ENCODE results near the gene RGS3.

RGS3 gene

DNA sequence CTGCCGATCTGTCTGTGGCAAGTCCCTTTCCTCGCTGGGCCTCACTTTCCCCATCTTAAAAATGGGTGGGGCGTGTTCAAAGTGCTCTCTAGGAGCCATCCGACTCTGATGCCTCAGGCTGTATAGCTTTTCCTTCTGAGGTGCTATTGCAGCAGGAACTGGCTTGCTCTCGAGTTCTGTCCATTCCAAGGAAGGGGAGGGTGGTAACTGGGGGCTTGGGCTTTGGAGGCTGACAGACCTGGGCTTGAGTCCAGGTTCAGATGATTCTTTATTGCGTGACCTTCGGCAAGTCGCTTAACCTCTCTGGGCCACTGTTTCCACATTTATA lies 139.5 kb downstream of the RGS3 start:
- Histone ChIP-seq H3K9me3 (ENCODE audit: low read length) (no peaks in the 10 kb centered on the region), H3K4me1 (ENCODE audit: insufficient read depth, low read length) (peaks cover 20% of the 10 kb centered on the region)

DNA sequence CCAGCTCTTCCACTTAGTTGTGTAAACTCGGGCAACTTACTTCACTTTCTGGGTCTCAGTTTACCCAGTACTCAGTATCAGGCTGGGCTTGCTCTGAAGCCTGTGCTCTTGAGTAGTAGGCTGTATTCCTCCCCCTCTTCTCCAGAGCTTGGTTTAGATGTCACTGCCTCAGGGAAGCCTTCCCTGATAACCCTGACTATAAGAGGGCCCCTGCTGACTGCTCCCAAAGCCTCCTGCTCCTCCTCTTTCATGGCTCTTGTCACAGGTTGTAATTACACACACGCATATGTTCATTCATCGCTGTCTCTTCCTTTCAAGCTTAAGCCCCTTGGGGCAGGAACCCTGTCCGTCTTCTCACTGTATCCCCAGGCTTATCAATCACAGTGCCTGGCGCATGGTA lies 140.2 kb downstream of the RGS3 start:
- H3K4me3 ChIP-seq (ENCODE audit: low read length), result no peak overlapping the region
- H3K4me1 ChIP-seq (ENCODE audit: insufficient read depth, low read length), result peaks cover 20% of the 10 kb centered on the region
- no peaks in the 10 kb centered on the region for H3K9me3 ChIP-seq (ENCODE audit: low read length)
- H3K27me3 ChIP-seq (ENCODE audit: insufficient read depth, low read length), result no peaks in the 10 kb centered on the region
- H3K36me3 ChIP-seq (ENCODE audit: insufficient read depth, low read length), result no peaks in the 10 kb centered on the region
- H2AFZ ChIP-seq (ENCODE audit: low read depth, low read length), result no peak overlapping the region

More for the DNA sequence above, 139.5 kb downstream of the RGS3 start:
- no peak overlapping the region for H2AFZ ChIP-seq (ENCODE audit: low read depth, low read length)
- H3K27me3 ChIP-seq (ENCODE audit: insufficient read depth, low read length), result no peaks in the 10 kb centered on the region
- no peak overlapping the region for H3K4me3 ChIP-seq (ENCODE audit: low read length)
- H3K36me3 ChIP-seq (ENCODE audit: insufficient read depth, low read length), result no peaks in the 10 kb centered on the region

GRCh38 chr9:113604393-113604792 lies 140.9 kb downstream of the RGS3 start:
- Histone ChIP-seq H3K36me3 (ENCODE audit: insufficient read depth, low read length) (no peaks in the 10 kb centered on the region), H3K4me1 (ENCODE audit: insufficient read depth, low read length) (peaks cover 21% of the 10 kb centered on the region), H2AFZ (ENCODE audit: low read depth, low read length) (no peak overlapping the region), H3K9me3 (ENCODE audit: low read length) (no peaks in the 10 kb centered on the region), H3K4me3 (ENCODE audit: low read length) (no peak overlapping the region), H3K27me3 (ENCODE audit: insufficient read depth, low read length) (no peaks in the 10 kb centered on the region)

DNA sequence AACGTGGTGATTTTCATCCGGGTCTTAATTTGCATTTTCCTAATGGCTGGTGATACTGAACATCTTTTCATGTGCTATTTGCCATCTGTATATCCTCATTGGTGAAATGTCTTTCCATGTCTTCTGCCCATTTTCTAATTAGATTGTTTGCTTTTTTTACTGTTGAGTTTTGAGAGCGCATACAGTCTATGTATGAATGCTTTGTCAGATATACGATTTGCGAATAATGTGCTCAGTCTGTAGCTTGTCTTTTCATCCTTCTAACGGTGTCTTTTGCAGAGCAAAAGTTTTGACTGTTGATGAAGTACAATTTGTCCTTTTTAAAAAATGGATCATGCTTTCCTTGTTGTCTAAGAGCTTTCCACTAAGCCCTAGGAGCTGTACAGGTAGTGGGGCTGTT lies 143.0 kb downstream of the RGS3 start:
- Histone ChIP-seq H2AFZ (ENCODE audit: low read depth, low read length) (no peak overlapping the region), H3K27me3 (ENCODE audit: insufficient read depth, low read length) (no peaks in the 10 kb centered on the region), H3K4me3 (ENCODE audit: low read length) (no peak overlapping the region), H3K9me3 (ENCODE audit: low read length) (no peaks in the 10 kb centered on the region), H3K36me3 (ENCODE audit: insufficient read depth, low read length) (no peaks in the 10 kb centered on the region), H3K4me1 (ENCODE audit: insufficient read depth, low read length) (peaks cover 17% of the 10 kb centered on the region)

GRCh38 chr9:113608082-113608685 lies 144.7 kb downstream of the RGS3 start:
- H3K4me3 ChIP-seq (ENCODE audit: low read length), result no peak overlapping the region
- peaks cover 9% of the 10 kb centered on the region for H3K4me1 ChIP-seq (ENCODE audit: insufficient read depth, low read length)
- no peaks in the 10 kb centered on the region for H3K27me3 ChIP-seq (ENCODE audit: insufficient read depth, low read length)
- H2AFZ ChIP-seq (ENCODE audit: low read depth, low read length), result no peak overlapping the region
- no peaks in the 10 kb centered on the region for H3K36me3 ChIP-seq (ENCODE audit: insufficient read depth, low read length)
- H3K9me3 ChIP-seq (ENCODE audit: low read length), result no peaks in the 10 kb centered on the region

DNA sequence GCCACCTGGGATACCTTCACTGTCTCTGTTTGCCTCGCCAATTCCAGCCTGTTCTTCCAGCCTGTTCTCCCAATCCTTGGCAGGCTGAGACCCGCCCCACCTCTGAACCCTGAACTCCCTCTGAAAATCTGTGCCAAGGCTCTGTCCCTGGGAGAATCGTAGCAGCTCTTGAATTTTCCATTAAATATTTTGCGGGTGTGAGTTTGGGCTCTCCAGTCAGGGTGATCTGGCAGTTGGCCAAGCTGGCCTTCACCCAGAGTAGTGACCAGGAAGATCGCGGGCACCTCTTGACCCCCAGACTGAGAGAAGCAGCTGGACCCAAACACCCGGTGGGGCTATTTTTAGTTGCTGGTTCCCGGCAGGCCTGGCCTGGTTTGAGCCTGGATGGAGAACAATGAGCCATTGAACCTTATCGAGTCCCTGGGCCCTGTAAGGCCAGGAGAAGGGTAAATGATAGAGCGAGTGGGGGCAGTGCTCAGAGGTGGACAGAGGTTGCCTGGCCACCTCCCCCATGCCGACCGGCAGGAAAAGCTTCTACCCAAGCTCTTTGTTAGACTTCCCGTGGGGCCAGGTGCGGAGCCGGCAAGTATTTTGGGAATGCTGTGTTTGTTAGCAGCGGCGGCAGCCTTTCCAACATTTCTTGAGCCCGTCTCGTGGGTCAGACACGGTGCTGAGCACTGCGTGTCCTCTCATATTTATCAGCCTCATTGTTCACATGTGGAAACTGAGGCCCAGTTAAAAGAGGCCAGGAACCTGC lies 146.2 kb downstream of the RGS3 start:
- no peak overlapping the region for H3K4me3 ChIP-seq (ENCODE audit: low read length)
- H2AFZ ChIP-seq (ENCODE audit: low read depth, low read length), result no peak overlapping the region

DNA sequence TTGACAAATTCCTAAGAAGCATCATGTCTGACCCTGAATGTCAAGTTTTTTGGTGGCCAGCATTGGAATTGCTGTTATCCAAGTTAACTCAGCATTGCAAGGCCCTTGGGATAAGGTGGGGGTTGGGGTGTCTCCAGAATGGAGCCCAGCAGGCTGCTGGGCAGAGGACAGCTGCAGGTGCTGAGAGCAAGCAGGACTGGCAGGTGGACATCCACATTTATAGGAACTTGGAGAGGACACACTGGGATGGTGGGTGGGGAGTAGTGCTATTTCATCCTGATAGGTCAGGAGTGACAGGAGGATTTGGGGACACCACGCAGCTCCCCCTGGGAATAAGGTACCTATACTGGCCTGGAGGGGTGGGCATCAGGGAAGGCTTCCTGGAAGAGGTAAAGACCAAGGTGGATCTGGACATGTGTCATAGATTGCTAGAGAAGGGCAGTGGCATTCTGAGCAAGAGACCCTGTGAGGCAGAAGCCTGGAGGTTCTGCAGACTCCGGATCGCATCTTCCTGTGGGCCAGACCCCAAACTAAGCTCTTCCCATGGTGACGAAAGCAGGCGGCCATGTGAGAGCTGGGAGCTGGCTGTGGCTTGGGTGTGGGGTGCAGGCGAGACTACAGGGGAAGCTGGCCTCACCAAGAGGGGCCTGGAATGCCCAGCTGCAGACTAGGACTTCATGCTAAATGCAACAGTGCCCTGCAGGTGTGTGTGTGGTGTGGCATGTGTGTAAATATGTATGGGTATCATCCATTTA lies 148.1 kb downstream of the RGS3 start:
- no peak overlapping the region for H2AFZ ChIP-seq (ENCODE audit: low read depth, low read length)
- no peaks in the 10 kb centered on the region for H3K36me3 ChIP-seq (ENCODE audit: insufficient read depth, low read length)
- no peak overlapping the region for H3K4me3 ChIP-seq (ENCODE audit: low read length)
- H3K27me3 ChIP-seq (ENCODE audit: insufficient read depth, low read length), result no peaks in the 10 kb centered on the region
- no peaks in the 10 kb centered on the region for H3K9me3 ChIP-seq (ENCODE audit: low read length)
- peaks cover 9% of the 10 kb centered on the region for H3K4me1 ChIP-seq (ENCODE audit: insufficient read depth, low read length)

More for the DNA sequence above, 146.2 kb downstream of the RGS3 start:
- Histone ChIP-seq H3K4me1 (ENCODE audit: insufficient read depth, low read length) (peaks cover 9% of the 10 kb centered on the region), H3K9me3 (ENCODE audit: low read length) (no peaks in the 10 kb centered on the region), H3K36me3 (ENCODE audit: insufficient read depth, low read length) (no peaks in the 10 kb centered on the region), H3K27me3 (ENCODE audit: insufficient read depth, low read length) (no peaks in the 10 kb centered on the region)

GRCh38 chr9:113612216-113612747 lies 148.8 kb downstream of the RGS3 start:
- no peak overlapping the region for H3K4me3 ChIP-seq (ENCODE audit: low read length)
- no peaks in the 10 kb centered on the region for H3K27me3 ChIP-seq (ENCODE audit: insufficient read depth, low read length)
- no peak overlapping the region for H2AFZ ChIP-seq (ENCODE audit: low read depth, low read length)
- H3K9me3 ChIP-seq (ENCODE audit: low read length), result no peaks in the 10 kb centered on the region
- no peaks in the 10 kb centered on the region for H3K36me3 ChIP-seq (ENCODE audit: insufficient read depth, low read length)
- peaks cover 9% of the 10 kb centered on the region for H3K4me1 ChIP-seq (ENCODE audit: insufficient read depth, low read length)

DNA sequence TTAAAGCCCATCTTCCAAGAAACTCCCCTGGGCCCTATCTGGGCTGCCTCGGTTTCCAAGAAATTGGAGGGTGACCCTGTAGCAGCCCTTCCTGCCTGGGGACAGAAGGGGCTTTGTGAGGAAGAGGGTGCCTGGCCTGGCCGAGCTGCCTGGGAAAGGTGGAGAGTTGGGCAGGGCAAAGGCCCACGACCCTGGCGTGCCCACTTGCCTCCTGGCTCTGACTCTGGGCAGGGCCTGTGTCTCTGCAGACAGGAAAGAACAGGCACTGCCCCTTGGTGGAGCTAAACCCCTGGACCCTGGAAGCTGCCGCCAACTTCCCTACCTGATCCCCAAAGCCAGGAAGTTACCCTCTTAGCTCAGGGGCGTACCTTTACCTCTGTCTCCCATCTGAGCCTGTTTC lies 149.3 kb downstream of the RGS3 start:
- Histone ChIP-seq H3K27me3 (ENCODE audit: insufficient read depth, low read length) (no peaks in the 10 kb centered on the region), H3K36me3 (ENCODE audit: insufficient read depth, low read length) (no peaks in the 10 kb centered on the region), H3K4me3 (ENCODE audit: low read length) (no peak overlapping the region), H3K9me3 (ENCODE audit: low read length) (no peaks in the 10 kb centered on the region), H3K4me1 (ENCODE audit: insufficient read depth, low read length) (peaks cover 9% of the 10 kb centered on the region), H2AFZ (ENCODE audit: low read depth, low read length) (no peak overlapping the region)

DNA sequence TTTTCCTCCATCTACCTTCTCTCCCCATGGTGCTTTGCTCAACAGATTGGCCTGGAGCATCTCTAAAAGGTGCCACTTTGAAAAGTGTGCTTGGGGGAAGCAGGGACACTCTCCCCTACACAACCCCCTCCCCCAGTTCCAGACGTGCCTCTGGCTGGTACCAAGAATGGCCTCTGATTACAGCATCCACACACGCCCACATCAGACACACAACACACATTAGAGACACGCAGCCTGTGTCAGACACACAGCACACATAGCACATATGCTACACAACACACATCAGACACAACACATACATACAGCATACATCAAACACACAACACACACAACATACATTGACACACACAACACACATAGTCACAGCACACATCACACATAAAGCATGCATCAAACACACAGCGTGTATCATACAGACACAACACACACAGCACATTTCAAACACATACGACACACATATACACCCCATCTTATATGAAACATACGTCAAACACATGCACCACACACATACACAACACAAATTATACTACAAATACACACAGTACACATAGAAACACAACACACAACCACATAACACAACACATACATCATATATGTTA lies 150.4 kb downstream of the RGS3 start:
- H3K27me3 ChIP-seq (ENCODE audit: insufficient read depth, low read length), result no peaks in the 10 kb centered on the region
- peaks cover 9% of the 10 kb centered on the region for H3K4me1 ChIP-seq (ENCODE audit: insufficient read depth, low read length)
- no peak overlapping the region for H3K4me3 ChIP-seq (ENCODE audit: low read length)
- H3K36me3 ChIP-seq (ENCODE audit: insufficient read depth, low read length), result no peaks in the 10 kb centered on the region
- no peaks in the 10 kb centered on the region for H3K9me3 ChIP-seq (ENCODE audit: low read length)
- no peak overlapping the region for H2AFZ ChIP-seq (ENCODE audit: low read depth, low read length)

DNA sequence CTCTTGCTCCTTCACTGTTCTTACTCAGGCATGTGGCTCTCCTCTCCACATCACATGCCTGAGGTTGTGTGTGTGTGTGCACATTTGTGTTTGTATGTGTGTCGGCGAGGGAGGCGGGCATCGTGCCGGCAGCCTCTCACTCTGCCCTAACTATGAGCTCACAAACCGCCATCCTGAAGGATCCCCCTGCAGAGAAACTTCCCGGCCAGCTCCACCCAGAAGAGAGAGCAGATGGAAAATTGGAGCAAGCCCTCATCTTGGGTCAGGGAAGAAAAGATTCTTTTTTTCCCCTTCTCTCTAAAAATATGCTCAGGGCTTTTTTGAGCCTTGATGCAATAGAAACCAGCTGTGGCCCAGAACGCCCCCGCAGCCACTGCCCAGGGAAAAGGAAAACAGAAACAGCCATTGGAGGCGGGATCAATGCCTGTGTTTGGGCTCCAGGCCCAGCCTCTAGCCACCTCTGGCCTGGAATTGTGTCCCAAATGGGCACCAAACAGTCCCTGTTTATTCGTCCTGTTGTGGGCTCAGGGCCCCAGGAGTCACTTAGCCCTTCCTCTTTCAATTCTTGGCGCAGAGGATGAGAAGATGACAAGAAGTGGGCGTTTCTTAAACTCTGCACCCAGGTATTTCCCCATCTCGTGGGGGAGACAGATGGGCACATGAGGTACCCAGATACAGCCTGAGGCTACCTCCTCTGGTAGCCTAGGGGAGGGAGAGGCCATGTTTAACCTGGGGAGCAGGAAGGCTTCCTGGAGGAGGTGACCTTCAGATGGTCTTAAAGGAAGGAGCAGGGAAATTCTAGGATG lies 151.5 kb downstream of the RGS3 start:
- Histone ChIP-seq H3K4me3 (ENCODE audit: low read length) (no peak overlapping the region), H2AFZ (ENCODE audit: low read depth, low read length) (no peak overlapping the region), H3K4me1 (ENCODE audit: insufficient read depth, low read length) (peaks cover 7% of the 10 kb centered on the region), H3K36me3 (ENCODE audit: insufficient read depth, low read length) (no peaks in the 10 kb centered on the region), H3K9me3 (ENCODE audit: low read length) (no peaks in the 10 kb centered on the region), H3K27me3 (ENCODE audit: insufficient read depth, low read length) (no peaks in the 10 kb centered on the region)

GRCh38 chr9:113616116-113616515 lies 152.6 kb downstream of the RGS3 start:
- H3K36me3 ChIP-seq (ENCODE audit: insufficient read depth, low read length), result no peaks in the 10 kb centered on the region
- no peaks in the 10 kb centered on the region for H3K27me3 ChIP-seq (ENCODE audit: insufficient read depth, low read length)
- no peak overlapping the region for H2AFZ ChIP-seq (ENCODE audit: low read depth, low read length)
- no peak overlapping the region for H3K4me3 ChIP-seq (ENCODE audit: low read length)
- peaks cover 15% of the 10 kb centered on the region for H3K4me1 ChIP-seq (ENCODE audit: insufficient read depth, low read length)
- no peaks in the 10 kb centered on the region for H3K9me3 ChIP-seq (ENCODE audit: low read length)

Data from neuron (in vitro differentiated cells).